Hindlimb muscle (tissue), 1 donor: ENCODE measurements around the gene RIMBP2. TPM values are rescaled to one million over a fixed set of nuclear protein-coding genes. Genes with fewer than 3 reads are reported as not detected.

Source experiments
- DNase-seq: peaks from one replicate; pipeline ENCODE4 v3.0.0-alpha.2; 2013
- polyA plus RNA-seq: library from polyadenylated mRNA; unstranded; fragments of 120-200 nt; gene quantifications from one replicate; pipeline ENCODE4 v1.2.1, GENCODE V29; 2013; ENCODE audit not compliant: insufficient read length

The RIMBP2 gene
- polyA plus RNA-seq, 1 donor = 0.75 TPM

- no peak for DNase-seq
Observed at GRCh38 chr12:130477701-130478100, 238.4 kb downstream of the RIMBP2 start.

GRCh38 chr12:130477266-130477665 is 238.8 kb downstream of the RIMBP2 start:
- no peak for DNase-seq

- DNase-seq = no peak
Observed at GRCh38 chr12:130476451-130477135, 239.5 kb downstream of the RIMBP2 start.

GRCh38 chr12:130474599-130475269 is 241.4 kb downstream of the RIMBP2 start:
- DNase-seq = no peak

- no peak for DNase-seq
Observed at GRCh38 chr12:130473266-130473665, 242.8 kb downstream of the RIMBP2 start.

GRCh38 chr12:130470969-130471368 is 245.1 kb downstream of the RIMBP2 start:
- DNase-seq = no peak

- DNase-seq = no peak
Observed at GRCh38 chr12:130469552-130469951, 246.5 kb downstream of the RIMBP2 start.

- no peak for DNase-seq
Observed at GRCh38 chr12:130468700-130469245, 247.3 kb downstream of the RIMBP2 start.

- DNase-seq = no peak
Observed at GRCh38 chr12:130468186-130468585, 247.9 kb downstream of the RIMBP2 start.

GRCh38 chr12:130465626-130466025 is 250.5 kb downstream of the RIMBP2 start:
- DNase-seq = no peak

GRCh38 chr12:130465046-130465445 is 251.1 kb downstream of the RIMBP2 start:
- DNase-seq = no peak

GRCh38 chr12:130463818-130464670 is 252.1 kb downstream of the RIMBP2 start:
- no peak for DNase-seq

GRCh38 chr12:130463275-130463658 is 252.8 kb downstream of the RIMBP2 start:
- DNase-seq = no peak

- DNase-seq = no peak
Observed at GRCh38 chr12:130462558-130463274, 253.4 kb downstream of the RIMBP2 start.

- DNase-seq = no peak
Observed at GRCh38 chr12:130461839-130462557, 254.1 kb downstream of the RIMBP2 start.

- DNase-seq = no peak
Observed at GRCh38 chr12:130461447-130461815, 254.7 kb downstream of the RIMBP2 start.

GRCh38 chr12:130460611-130461446 is 255.3 kb downstream of the RIMBP2 start:
- no peak for DNase-seq

- no peak for DNase-seq
Observed at GRCh38 chr12:130459916-130460315, 256.2 kb downstream of the RIMBP2 start.

GRCh38 chr12:130458341-130458740 is 257.8 kb downstream of the RIMBP2 start:
- DNase-seq = no peak

- DNase-seq = no peak
Observed at GRCh38 chr12:130457215-130457614, 258.9 kb downstream of the RIMBP2 start.
